GM12873 (cell line): ENCODE results near the gene PRSS23.

ENCODE experiments used
- CTCF ChIP-seq: IDR thresholded peaks from 2 replicates; pipeline ENCODE4 v1.5.1; 2012; ENCODE audit warnings: low read depth, mild to moderate bottlenecking, moderate library complexity, low read length, control low read depth; ENCODE audit not compliant: insufficient read depth; ENCODE audit errors: missing control alignments

Gene PRSS23

GRCh38 chr11:86765878-86766277, 34.5 kb upstream of the PRSS23 start:
- TF ChIP-seq CTCF, result no peak

GRCh38 chr11:86769219-86769618, 31.1 kb upstream of the PRSS23 start:
- TF ChIP-seq CTCF, result no peak

- TF ChIP-seq CTCF, result no peak
These were observed 27.3 kb upstream of the PRSS23 start for GRCh38 chr11:86772999-86773398.

GRCh38 chr11:86773513-86774252, 26.7 kb upstream of the PRSS23 start:
- no peak for TF ChIP-seq CTCF

- no peak for TF ChIP-seq CTCF
These were observed 25.9 kb upstream of the PRSS23 start for GRCh38 chr11:86774417-86774816.

- TF ChIP-seq CTCF, result no peak
These were observed 25.0 kb upstream of the PRSS23 start for GRCh38 chr11:86775361-86775760.

- peak; percentile 16 for TF ChIP-seq CTCF
These were observed 18.8 kb upstream of the PRSS23 start for GRCh38 chr11:86781546-86781945.

GRCh38 chr11:86782742-86783141, 17.6 kb upstream of the PRSS23 start:
- TF ChIP-seq CTCF, result no peak
